Brain microvascular endothelial cell (primary cell): ENCODE results near the gene CPZ.

ENCODE experiments used
- DNase-seq: peaks from one replicate; pipeline ENCODE4 v3.0.0-alpha.2; 2020
- H3K27ac ChIP-seq: fragments of 250-450 bp; sonication (Bioruptor Pico); 2 replicates; pipeline ENCODE4 v1.5.1; 2020; ENCODE audit warnings: mild to moderate bottlenecking, moderate library complexity
- H3K27me3 ChIP-seq: fragments of 250-450 bp; sonication (Bioruptor Pico); replicated peaks from 2 replicates; pipeline ENCODE4 v1.5.1; 2020; ENCODE audit warnings: mild to moderate bottlenecking
- H3K36me3 ChIP-seq: fragments of 250-450 bp; sonication (Bioruptor Pico); replicated peaks from 2 replicates; pipeline ENCODE4 v1.5.1; 2020; ENCODE audit warnings: mild to moderate bottlenecking
- H3K4me3 ChIP-seq: 2 replicates; pipeline ENCODE4 v1.5.1; 2011; ENCODE audit warnings: low read depth, mild to moderate bottlenecking, control low read depth, low read length, moderate library complexity
- CTCF ChIP-seq: IDR thresholded peaks from 2 replicates; pipeline ENCODE4 v1.5.1; 2011; ENCODE audit warnings: low read depth, mild to moderate bottlenecking, moderate library complexity, low read length, control low read depth, inconsistent platforms; ENCODE audit errors: missing control alignments
- in situ Hi-C: cut with HindIII; loops from 2 replicates; pipeline ENCODE4 v1.10.0; 2017; ENCODE audit warnings: low sequenced_read_pairs, low pct_ligation_motif_present

CPZ gene

GRCh38 chr4:8577046-8577445 is 15.5 kb upstream of the CPZ start:
- DNase-seq, result no peak
- H3K27ac ChIP-seq, result no peak overlapping the region
- in situ Hi-C loops, result no loop called here
- peaks cover 29% of the 10 kb centered on the region for H3K27me3 ChIP-seq
- H3K36me3 ChIP-seq, result no peaks in the 10 kb centered on the region
- no peak for TF ChIP-seq CTCF
- no peak overlapping the region for H3K4me3 ChIP-seq

- H3K27ac ChIP-seq, result no peak overlapping the region
- peaks cover 32% of the 10 kb centered on the region for H3K27me3 ChIP-seq
- no peak overlapping the region for H3K4me3 ChIP-seq
- in situ Hi-C loops, result no loop called here
- DNase-seq, result no peak
- H3K36me3 ChIP-seq, result no peaks in the 10 kb centered on the region
- TF ChIP-seq CTCF, result no peak
Observed at GRCh38 chr4:8577972-8578371, 14.6 kb upstream of the CPZ start.

GRCh38 chr4:8578717-8579116 is 13.8 kb upstream of the CPZ start:
- Histone ChIP-seq H3K27me3 (peaks cover 32% of the 10 kb centered on the region), H3K4me3 (no peak overlapping the region), H3K36me3 (no peaks in the 10 kb centered on the region), H3K27ac (no peak overlapping the region)
- no peak for DNase-seq
- in situ Hi-C loops, result no loop called here
- TF ChIP-seq CTCF, result no peak

- H3K27ac ChIP-seq, result no peak overlapping the region
- no peak for DNase-seq
- no peaks in the 10 kb centered on the region for H3K36me3 ChIP-seq
- TF ChIP-seq CTCF, result no peak
- H3K4me3 ChIP-seq, result no peak overlapping the region
- peaks cover 32% of the 10 kb centered on the region for H3K27me3 ChIP-seq
- in situ Hi-C loops, result no loop called here
Observed at GRCh38 chr4:8579526-8580320, 12.8 kb upstream of the CPZ start.

- in situ Hi-C loops, result no loop called here
- H3K36me3 ChIP-seq, result no peaks in the 10 kb centered on the region
- H3K27ac ChIP-seq, result no peak within 1 kb of the TSS
- no peak within 1 kb of the TSS for H3K4me3 ChIP-seq
- H3K27me3 ChIP-seq, result peaks cover 31% of the 10 kb centered on the region
- DNase-seq, result peak; percentile 37
- no peak for TF ChIP-seq CTCF
Observed at GRCh38 chr4:8580321-8581093, 12.1 kb upstream of the CPZ start, which contains the start of gene GPR78. Gene GPR78 (plus strand): TSS chr4:8580392. CDS start chr4:8580983, 591 bp downstream.
